IPS-20b (cell line): ENCODE measurements around the gene FFAR4.
"Not testable (repeated sequence)": the region's sequence is repeated elsewhere in the genome, so short reads cannot be mapped to it uniquely, and the experiment has no call there.

Experiments
- H3K27ac ChIP-seq: one replicate; pipeline ENCODE4 v1.5.1; 2013; ENCODE audit warnings: low read length
- H3K27me3 ChIP-seq: 2 replicates; pipeline ENCODE4 v1.6.1; 2013; ENCODE audit warnings: mild to moderate bottlenecking, low read length, inconsistent platforms; ENCODE audit not compliant: insufficient read depth
- H3K36me3 ChIP-seq: 2 replicates; pipeline ENCODE4 v1.6.1; 2013; ENCODE audit warnings: low read depth, mild to moderate bottlenecking, inconsistent platforms, low read length, moderate library complexity; ENCODE audit not compliant: insufficient read depth
- H3K4me1 ChIP-seq: 2 replicates; pipeline ENCODE4 v1.6.1; 2013; ENCODE audit warnings: mild to moderate bottlenecking, control low read depth, inconsistent platforms, low read length, moderate library complexity; ENCODE audit not compliant: insufficient read depth
- H3K4me3 ChIP-seq: 2 replicates; pipeline ENCODE4 v1.5.1; 2013; ENCODE audit warnings: mild to moderate bottlenecking, low read length, inconsistent platforms
- H3K9ac ChIP-seq: 2 replicates; pipeline ENCODE4 v1.6.1; 2013; ENCODE audit warnings: low read depth, mild to moderate bottlenecking, inconsistent platforms, low read length, moderate library complexity
- H3K9me3 ChIP-seq: 2 replicates; pipeline ENCODE4 v1.6.1; 2013; ENCODE audit warnings: mild to moderate bottlenecking, low read depth, low read length, inconsistent platforms; ENCODE audit not compliant: insufficient read depth

Gene FFAR4

GRCh38 chr10:93566435-93567276, at the start of gene FFAR4:
FFAR4 (plus strand) TSS chr10:93566665; CDS start chr10:93566721, 56 bp downstream.
- H3K27me3 ChIP-seq: peaks cover 96% of the 10 kb centered on the region
- no peak within 1 kb of the TSS for H3K9ac ChIP-seq
- H3K4me1 ChIP-seq: peaks cover 3% of the 10 kb centered on the region; the same call in 1 of the 2 replicates
- no peaks in the 10 kb centered on the region for H3K36me3 ChIP-seq
- peaks cover 4% of the 10 kb centered on the region; the same call in 1 of the 2 replicates for H3K9me3 ChIP-seq
- H3K27ac ChIP-seq: no peak within 1 kb of the TSS
- peak within 1 kb of the TSS; percentile 70 for H3K4me3 ChIP-seq

DNA sequence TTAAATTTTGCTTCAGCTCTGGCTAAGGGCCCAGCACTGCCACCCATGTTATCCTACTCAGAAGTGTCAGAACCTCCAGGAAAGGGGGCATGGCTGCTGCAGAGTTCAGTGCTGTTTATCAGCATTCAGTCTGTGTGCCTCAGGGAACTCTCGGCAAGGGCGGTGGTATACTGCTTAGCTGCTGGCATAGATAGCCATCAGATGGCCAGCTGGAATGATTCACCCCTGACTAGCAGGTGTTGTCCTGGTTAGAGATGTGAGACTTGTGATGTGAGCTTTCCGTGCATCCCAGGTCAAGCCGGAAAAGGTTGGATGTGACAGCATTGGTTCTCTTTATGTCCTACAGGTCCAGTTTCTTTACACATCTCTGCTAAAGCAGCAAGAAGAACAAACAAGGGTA, 47.9 kb upstream of the FFAR4 start:
- Histone ChIP-seq H3K4me3 (no peak overlapping the region), H3K9me3 (peaks cover 28% of the 10 kb centered on the region), H3K9ac (no peak overlapping the region), H3K27ac (no peak overlapping the region), H3K4me1 (no peaks in the 10 kb centered on the region), H3K36me3 (peaks cover 78% of the 10 kb centered on the region), H3K27me3 (no peaks in the 10 kb centered on the region)

DNA sequence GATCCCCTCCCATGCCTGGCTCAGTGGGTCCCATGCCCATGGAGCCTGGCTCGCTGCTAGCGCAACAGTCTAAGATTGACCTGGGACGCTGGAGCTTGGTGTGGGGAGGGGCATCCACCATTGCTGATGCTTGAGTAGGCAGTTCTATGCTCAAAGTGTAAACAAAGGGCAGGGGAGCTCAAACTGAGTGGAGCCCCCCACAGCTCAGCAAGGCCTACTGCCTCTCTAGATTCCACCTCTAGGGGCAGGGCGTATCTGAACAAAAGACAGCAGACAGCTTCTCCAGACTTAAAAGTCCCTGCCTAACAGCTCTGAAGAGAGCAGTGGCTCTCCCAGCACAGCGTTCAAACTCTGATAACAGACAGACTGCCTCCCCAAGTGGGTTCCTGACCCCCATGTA, 31.2 kb upstream of the FFAR4 start:
- H3K9ac ChIP-seq: no peak overlapping the region
- H3K9me3 ChIP-seq: no peaks in the 10 kb centered on the region
- no peak overlapping the region for H3K4me3 ChIP-seq
- H3K27me3 ChIP-seq: no peaks in the 10 kb centered on the region
- H3K4me1 ChIP-seq: no peaks in the 10 kb centered on the region
- H3K27ac ChIP-seq: no peak overlapping the region
- H3K36me3 ChIP-seq: no peaks in the 10 kb centered on the region

DNA sequence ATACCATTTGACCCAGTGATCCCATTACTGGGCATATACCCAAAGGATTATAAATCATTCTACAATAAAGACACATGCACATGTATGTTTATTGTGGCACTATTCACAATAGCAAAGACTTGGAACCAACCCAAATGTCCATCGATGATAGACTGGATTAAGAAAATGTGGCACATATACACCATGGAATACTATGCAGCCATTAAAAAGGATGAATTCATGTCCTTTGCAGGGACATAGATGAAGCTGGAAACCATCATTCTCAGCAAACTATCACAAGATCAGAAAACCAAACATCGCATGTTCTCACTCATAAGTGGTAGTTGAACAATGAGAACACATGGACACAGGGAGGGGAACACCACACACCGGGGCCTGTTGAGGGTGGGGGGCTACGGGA, 25.6 kb upstream of the FFAR4 start:
- H3K36me3 ChIP-seq, H3K4me3 ChIP-seq, H3K27me3 ChIP-seq, H3K9me3 ChIP-seq, H3K9ac ChIP-seq, H3K27ac ChIP-seq, H3K4me1 ChIP-seq: not testable (repeated sequence)

GRCh38 chr10:93541402-93542357, 24.8 kb upstream of the FFAR4 start:
- no peak overlapping the region for H3K4me3 ChIP-seq

GRCh38 chr10:93542358-93542791, 24.1 kb upstream of the FFAR4 start:
- Histone ChIP-seq H3K4me3 (no peak overlapping the region), H3K9ac (no peak overlapping the region)

More at GRCh38 chr10:93541402-93542357, 24.8 kb upstream of the FFAR4 start:
- no peaks in the 10 kb centered on the region for H3K4me1 ChIP-seq
- H3K27ac ChIP-seq: no peak overlapping the region
- peaks cover 7% of the 10 kb centered on the region for H3K27me3 ChIP-seq
- H3K9me3 ChIP-seq: no peaks in the 10 kb centered on the region
- H3K9ac ChIP-seq: no peak overlapping the region
- H3K36me3 ChIP-seq: no peaks in the 10 kb centered on the region

GRCh38 chr10:93546995-93547394, 19.5 kb upstream of the FFAR4 start:
- not testable (repeated sequence) for H3K4me3 ChIP-seq, H3K9me3 ChIP-seq, H3K4me1 ChIP-seq, H3K27ac ChIP-seq, H3K27me3 ChIP-seq, H3K9ac ChIP-seq, H3K36me3 ChIP-seq

More at GRCh38 chr10:93542358-93542791, 24.1 kb upstream of the FFAR4 start:
- no peak overlapping the region for H3K27ac ChIP-seq
- H3K27me3 ChIP-seq: peaks cover 7% of the 10 kb centered on the region
- no peaks in the 10 kb centered on the region for H3K4me1 ChIP-seq
- H3K9me3 ChIP-seq: no peaks in the 10 kb centered on the region
- no peaks in the 10 kb centered on the region for H3K36me3 ChIP-seq

DNA sequence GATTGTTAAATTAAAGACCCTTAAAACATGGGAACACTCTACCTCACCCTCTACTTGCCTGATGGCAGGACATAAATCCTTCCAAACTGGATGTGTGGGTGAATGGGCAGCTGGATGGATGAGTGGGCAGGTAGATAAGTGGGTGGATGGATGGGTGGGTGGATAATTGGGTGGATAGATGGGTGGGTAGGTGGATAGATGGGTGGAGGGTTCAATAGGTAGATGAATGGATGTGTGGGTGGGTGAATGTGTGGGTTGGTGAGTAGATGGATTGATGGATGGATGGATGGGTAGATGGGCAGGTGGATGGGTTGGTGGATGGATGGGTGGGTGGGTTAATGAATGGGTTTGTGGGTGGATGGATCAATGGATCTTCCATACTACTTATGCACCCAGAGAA, 18.9 kb upstream of the FFAR4 start:
- Histone ChIP-seq H3K36me3 (no peaks in the 10 kb centered on the region), H3K4me3 (no peak overlapping the region), H3K9ac (no peak overlapping the region), H3K9me3 (no peaks in the 10 kb centered on the region), H3K27ac (no peak overlapping the region), H3K4me1 (no peaks in the 10 kb centered on the region), H3K27me3 (peaks cover 3% of the 10 kb centered on the region)

DNA sequence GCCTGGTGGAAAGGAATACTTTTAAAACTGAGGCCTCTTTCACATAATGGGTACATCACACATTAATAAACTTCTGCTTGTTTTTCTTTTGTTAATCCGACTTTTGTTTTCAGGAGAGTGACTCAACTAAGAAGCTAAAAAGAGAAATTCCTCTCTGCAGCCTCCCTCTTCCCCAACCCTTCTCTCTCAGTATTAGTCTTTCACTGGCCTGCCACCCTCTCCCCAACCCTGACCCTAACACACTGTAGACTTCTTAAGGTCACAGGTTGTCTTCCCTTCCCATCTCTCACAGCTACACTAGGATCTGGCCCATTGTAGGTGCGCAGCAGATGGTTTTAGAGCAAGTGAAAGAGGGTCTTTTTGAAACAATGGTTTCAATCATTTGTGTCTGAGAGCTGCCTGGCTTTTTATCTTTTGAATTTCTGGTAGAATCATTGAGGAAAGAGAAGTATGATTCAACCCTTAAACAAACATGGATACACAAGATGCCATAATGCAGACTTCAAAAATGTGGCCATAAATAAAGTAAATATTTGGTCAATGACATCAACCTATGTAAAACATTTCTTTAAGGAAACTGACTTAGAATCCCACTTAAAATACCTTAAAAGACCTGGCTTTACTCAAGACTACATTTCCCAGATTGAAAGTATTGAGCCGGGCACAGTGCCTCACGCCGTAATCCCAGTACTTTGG, 17.9 kb upstream of the FFAR4 start:
- H3K9me3 ChIP-seq: no peaks in the 10 kb centered on the region
- H3K9ac ChIP-seq: no peak overlapping the region
- no peak overlapping the region for H3K27ac ChIP-seq
- H3K4me3 ChIP-seq: no peak overlapping the region
- H3K4me1 ChIP-seq: no peaks in the 10 kb centered on the region
- H3K36me3 ChIP-seq: no peaks in the 10 kb centered on the region
- H3K27me3 ChIP-seq: no peaks in the 10 kb centered on the region; the same call in 1 of the 2 replicates

DNA sequence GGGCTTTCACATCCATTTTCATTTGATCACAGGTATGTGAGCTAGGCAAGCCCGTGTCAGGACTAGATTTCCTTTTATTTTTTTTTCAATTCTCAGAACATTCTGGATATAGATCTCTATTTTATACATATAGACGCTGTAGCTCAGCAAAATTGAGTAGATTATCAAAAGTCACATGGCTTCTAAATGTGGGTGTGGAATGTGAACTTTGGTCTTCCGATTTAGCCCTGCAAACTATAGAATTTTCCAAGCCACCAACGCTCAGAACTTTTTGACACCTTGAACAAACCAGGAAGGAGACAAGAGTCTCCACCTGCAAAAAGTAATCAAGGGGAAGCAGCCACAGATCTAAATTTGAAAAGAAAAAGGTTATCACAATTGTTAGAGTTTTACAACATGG, 15.9 kb upstream of the FFAR4 start:
- Histone ChIP-seq H3K4me3 (no peak overlapping the region), H3K9me3 (no peaks in the 10 kb centered on the region), H3K27ac (no peak overlapping the region), H3K27me3 (no peaks in the 10 kb centered on the region; the same call in 1 of the 2 replicates), H3K36me3 (no peaks in the 10 kb centered on the region), H3K9ac (no peak overlapping the region), H3K4me1 (no peaks in the 10 kb centered on the region)

- no peak overlapping the region for H3K4me3 ChIP-seq
- no peaks in the 10 kb centered on the region for H3K4me1 ChIP-seq
- H3K27me3 ChIP-seq: no peaks in the 10 kb centered on the region
- H3K9me3 ChIP-seq: no peaks in the 10 kb centered on the region
- H3K36me3 ChIP-seq: no peaks in the 10 kb centered on the region
- no peak overlapping the region for H3K27ac ChIP-seq
- H3K9ac ChIP-seq: no peak overlapping the region
Observed at GRCh38 chr10:93552780-93553179, 13.7 kb upstream of the FFAR4 start.
